Measurements from ENCODE around the gene RIN1.
"Not testable (repeated sequence)": the region's sequence is repeated elsewhere in the genome, so short reads cannot be mapped to it uniquely, and the experiment has no call there.

The RIN1 gene, protein sequence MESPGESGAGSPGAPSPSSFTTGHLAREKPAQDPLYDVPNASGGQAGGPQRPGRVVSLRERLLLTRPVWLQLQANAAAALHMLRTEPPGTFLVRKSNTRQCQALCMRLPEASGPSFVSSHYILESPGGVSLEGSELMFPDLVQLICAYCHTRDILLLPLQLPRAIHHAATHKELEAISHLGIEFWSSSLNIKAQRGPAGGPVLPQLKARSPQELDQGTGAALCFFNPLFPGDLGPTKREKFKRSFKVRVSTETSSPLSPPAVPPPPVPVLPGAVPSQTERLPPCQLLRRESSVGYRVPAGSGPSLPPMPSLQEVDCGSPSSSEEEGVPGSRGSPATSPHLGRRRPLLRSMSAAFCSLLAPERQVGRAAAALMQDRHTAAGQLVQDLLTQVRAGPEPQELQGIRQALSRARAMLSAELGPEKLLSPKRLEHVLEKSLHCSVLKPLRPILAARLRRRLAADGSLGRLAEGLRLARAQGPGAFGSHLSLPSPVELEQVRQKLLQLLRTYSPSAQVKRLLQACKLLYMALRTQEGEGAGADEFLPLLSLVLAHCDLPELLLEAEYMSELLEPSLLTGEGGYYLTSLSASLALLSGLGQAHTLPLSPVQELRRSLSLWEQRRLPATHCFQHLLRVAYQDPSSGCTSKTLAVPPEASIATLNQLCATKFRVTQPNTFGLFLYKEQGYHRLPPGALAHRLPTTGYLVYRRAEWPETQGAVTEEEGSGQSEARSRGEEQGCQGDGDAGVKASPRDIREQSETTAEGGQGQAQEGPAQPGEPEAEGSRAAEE

DNA sequence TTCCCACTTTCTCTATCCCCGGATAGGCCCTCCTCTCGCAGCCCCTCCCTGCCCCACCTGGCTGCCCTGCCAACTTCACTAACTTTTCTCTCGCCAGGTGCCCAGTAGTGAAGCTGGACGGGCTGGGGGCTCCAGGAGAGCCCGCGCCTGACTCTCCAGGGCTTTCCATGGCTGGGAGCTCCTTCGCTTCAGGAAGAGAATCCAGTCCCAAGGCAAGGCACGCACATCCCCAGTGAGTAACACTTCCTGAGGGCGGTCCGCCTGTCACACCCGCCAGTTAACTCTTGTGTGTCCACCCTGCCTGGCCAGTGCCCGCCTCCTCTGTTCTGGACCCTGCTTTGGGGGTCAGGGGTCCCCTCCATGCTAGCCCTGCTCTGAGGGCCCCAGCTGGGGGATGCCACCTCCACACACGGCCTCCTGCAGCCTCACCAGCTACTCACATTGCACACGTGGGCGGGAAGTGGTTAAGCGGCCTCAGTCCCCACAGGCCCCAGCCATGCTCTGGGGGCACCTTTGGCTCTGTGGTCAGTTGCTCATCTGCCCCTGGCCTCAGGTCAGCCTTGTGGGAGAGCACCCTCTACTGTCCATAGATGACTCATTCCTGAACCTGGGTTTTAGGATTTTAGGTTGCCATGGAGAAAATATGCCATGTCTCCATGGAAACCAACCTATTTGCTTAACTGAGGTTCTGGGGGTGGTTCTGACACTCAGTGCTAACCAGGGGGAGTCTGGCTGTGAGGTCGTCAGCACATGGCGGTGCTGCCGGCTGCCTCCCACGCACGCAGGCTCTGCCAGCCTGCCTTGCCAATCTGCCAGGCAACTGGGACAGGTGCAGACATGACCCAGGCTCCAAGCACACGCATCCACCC, at the start of gene RIN1:
TSS of gene RIN1 (minus strand) at position 201 of the 869 bp plus-strand sequence. CDS start at position 169, 32 bp downstream.
- H3K4me1 ChIP-seq (ENCODE audit: control insufficient read depth, insufficient read depth, low read length, unreplicated experiment): peaks cover 31% of the 10 kb centered on the region
- H3K4me3 ChIP-seq (ENCODE audit: low read depth, low read length): peak within 1 kb of the TSS; percentile 93
- H3K79me2 ChIP-seq (ENCODE audit: control insufficient read depth, insufficient read depth, low read length, unreplicated experiment): peaks cover 31% of the 10 kb centered on the region
- peaks cover 8% of the 10 kb centered on the region; the same call in 1 of the 2 replicates for H3K36me3 ChIP-seq (ENCODE audit: insufficient read depth, low read length)
- H3K27me3 ChIP-seq (ENCODE audit: insufficient read depth, low read length): no peaks in the 10 kb centered on the region
- no peak within 1 kb of the TSS for H2AFZ ChIP-seq (ENCODE audit: low read length, unreplicated experiment)
- H3K27ac ChIP-seq (ENCODE audit: low read depth, low read length): peak within 1 kb of the TSS; percentile 99

DNA sequence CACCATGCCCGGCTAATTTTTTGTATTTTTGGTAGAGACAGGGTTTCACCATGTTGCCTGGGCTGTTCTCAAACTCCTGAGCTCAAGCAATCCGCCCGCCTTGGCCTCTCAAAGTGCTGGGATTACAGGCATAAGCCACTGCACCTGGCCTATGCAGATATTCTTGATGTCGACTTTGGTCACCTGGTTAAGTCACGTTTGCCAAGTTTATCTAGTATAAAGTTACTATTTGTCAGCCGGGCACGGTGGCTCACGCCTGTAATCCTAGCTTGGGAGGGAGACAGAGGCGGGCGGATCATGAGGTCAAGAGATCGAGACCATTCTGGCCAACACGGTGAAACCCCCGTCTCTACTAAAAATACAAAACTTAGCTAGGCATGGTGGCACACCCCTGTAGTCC, 48.1 kb upstream of the RIN1 start:
- not testable (repeated sequence) for H3K27ac ChIP-seq (ENCODE audit: low read depth, low read length); H3K79me2 ChIP-seq (ENCODE audit: control insufficient read depth, insufficient read depth, low read length, unreplicated experiment); H3K4me3 ChIP-seq (ENCODE audit: low read depth, low read length); H2AFZ ChIP-seq (ENCODE audit: low read length, unreplicated experiment); H3K27me3 ChIP-seq (ENCODE audit: insufficient read depth, low read length); H3K4me1 ChIP-seq (ENCODE audit: control insufficient read depth, insufficient read depth, low read length, unreplicated experiment); H3K36me3 ChIP-seq (ENCODE audit: insufficient read depth, low read length)

DNA sequence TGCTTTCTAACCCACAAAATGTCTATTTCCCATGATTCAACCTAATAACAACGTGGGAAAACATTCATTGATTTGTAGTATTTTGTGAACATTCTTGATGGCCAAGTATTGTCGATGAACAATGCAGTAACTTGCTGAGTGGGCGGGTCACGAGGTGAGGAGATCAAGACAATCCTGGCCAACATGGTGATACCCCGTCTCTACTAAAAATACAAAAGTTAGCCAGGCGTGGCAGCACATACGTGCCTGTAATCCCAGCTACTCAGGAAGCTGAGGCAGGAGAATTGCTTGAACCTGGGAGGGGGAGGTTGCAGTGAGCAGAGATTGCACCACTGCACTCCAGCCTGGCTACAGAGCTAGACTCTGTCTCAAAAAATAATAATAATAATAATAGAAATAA, 44.0 kb upstream of the RIN1 start:
- H3K36me3 ChIP-seq (ENCODE audit: insufficient read depth, low read length); H3K4me3 ChIP-seq (ENCODE audit: low read depth, low read length); H3K27ac ChIP-seq (ENCODE audit: low read depth, low read length); H3K79me2 ChIP-seq (ENCODE audit: control insufficient read depth, insufficient read depth, low read length, unreplicated experiment); H2AFZ ChIP-seq (ENCODE audit: low read length, unreplicated experiment); H3K27me3 ChIP-seq (ENCODE audit: insufficient read depth, low read length); H3K4me1 ChIP-seq (ENCODE audit: control insufficient read depth, insufficient read depth, low read length, unreplicated experiment): not testable (repeated sequence)

DNA sequence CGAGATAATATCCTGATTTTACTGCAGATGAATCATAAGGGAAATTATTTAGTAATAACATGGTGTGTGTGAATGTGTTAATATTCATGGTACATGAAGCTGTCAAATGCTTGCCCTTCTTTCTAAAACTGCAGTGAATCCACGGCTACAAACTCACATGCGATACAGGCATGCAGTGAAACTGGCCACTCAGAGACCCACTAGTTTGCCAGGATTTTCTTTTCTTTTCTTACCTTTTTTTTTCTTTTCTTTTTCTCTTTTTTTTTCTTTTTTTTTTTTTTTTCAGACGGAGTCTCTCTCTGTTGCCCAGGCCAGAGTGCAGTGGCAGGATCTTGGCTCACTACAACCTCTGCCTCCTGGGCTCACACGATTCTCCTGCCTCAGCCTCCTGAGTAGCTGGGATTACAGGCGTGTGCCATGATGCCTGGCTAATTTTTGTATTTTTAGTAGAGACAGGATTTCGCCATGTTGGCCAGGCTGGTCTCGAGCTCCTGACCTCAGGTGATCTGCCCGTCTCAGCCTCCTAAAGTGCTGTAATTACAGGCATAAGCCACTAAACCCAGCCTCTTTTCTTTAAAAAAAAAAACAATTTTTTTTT, 37.6 kb upstream of the RIN1 start:
- H3K27ac ChIP-seq (ENCODE audit: low read depth, low read length); H3K4me3 ChIP-seq (ENCODE audit: low read depth, low read length): not testable (repeated sequence)

DNA sequence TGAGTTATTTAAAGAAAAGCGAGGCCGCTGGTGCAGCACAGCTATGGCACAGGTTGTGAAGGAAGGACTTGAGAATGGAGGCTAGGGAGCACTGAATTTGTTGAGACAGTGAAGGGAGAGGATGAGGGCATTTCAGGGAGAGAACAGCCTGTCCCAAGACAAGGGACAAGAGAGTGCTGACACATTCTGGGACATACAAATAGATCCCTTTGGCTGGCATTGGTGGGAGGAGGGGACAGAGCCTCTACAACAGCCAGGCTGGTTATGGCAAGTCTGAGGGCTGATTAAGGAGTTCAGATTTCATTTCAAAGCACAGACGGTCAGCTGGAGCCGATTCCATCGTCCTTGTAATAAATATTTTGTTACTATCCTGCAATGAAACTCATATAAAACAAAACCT, 37.0 kb upstream of the RIN1 start:
- Histone ChIP-seq H2AFZ (ENCODE audit: low read length, unreplicated experiment) (no peak overlapping the region), H3K4me1 (ENCODE audit: control insufficient read depth, insufficient read depth, low read length, unreplicated experiment) (peaks cover 25% of the 10 kb centered on the region), H3K27ac (ENCODE audit: low read depth, low read length) (no peak overlapping the region), H3K4me3 (ENCODE audit: low read depth, low read length) (no peak overlapping the region), H3K79me2 (ENCODE audit: control insufficient read depth, insufficient read depth, low read length, unreplicated experiment) (no peaks in the 10 kb centered on the region), H3K36me3 (ENCODE audit: insufficient read depth, low read length) (no peaks in the 10 kb centered on the region), H3K27me3 (ENCODE audit: insufficient read depth, low read length) (peaks cover 7% of the 10 kb centered on the region)

More for the DNA sequence above, 37.6 kb upstream of the RIN1 start:
- H3K79me2 ChIP-seq (ENCODE audit: control insufficient read depth, insufficient read depth, low read length, unreplicated experiment); H2AFZ ChIP-seq (ENCODE audit: low read length, unreplicated experiment); H3K27me3 ChIP-seq (ENCODE audit: insufficient read depth, low read length); H3K36me3 ChIP-seq (ENCODE audit: insufficient read depth, low read length): not testable (repeated sequence)
- peaks cover 25% of the 10 kb centered on the region for H3K4me1 ChIP-seq (ENCODE audit: control insufficient read depth, insufficient read depth, low read length, unreplicated experiment)

DNA sequence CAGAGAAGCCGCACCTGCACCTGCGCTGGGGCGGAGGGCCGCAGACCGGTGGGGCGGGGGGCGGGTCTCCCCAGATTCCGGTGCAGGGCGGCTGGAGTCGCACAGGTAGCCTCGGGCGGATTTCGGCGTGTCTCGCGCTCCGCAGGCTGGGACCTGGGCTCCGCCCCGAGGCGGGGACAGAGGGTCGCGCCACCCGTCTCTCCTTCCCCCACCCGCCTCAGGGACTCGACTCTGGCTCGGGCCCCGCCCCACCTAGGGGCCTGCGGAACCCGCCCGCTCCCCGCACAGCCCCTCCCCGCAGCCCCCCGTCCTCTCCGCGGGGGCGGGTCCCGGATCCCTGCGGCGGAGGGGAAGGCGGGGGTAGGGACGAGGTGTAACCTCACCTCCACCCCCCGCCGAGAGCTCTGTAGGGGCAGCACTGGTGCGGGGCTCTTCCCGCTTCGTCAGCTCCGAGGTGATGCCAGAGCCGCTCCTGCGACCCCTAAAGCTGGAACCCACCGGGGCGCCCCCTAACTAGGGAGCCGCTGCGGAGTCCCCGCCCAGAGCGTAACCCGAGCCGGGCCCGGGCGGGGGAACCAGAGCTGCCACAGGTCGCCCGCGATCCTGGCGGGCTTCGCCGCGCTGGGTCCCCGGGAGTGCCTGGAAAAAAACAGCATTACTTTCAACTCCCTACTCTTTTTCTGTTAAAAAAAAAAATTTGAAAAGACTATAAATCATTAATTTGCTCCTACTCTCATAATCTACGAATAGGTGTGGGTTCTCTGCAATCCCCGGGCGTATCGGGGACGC, 35.6 kb upstream of the RIN1 start, which contains the start of gene SLC29A2:
TSS of gene SLC29A2 (minus strand) at position 134 of the 789 bp plus-strand sequence. CDS start 169 bp downstream, outside the sequence.
- H3K36me3 ChIP-seq (ENCODE audit: insufficient read depth, low read length): no peaks in the 10 kb centered on the region
- peak within 1 kb of the TSS; percentile 84 for H2AFZ ChIP-seq (ENCODE audit: low read length, unreplicated experiment)
- peak within 1 kb of the TSS; percentile 90 for H3K4me3 ChIP-seq (ENCODE audit: low read depth, low read length)
- no peak within 1 kb of the TSS for H3K27ac ChIP-seq (ENCODE audit: low read depth, low read length)
- H3K4me1 ChIP-seq (ENCODE audit: control insufficient read depth, insufficient read depth, low read length, unreplicated experiment): peaks cover 25% of the 10 kb centered on the region
- H3K27me3 ChIP-seq (ENCODE audit: insufficient read depth, low read length): peaks cover 7% of the 10 kb centered on the region
- H3K79me2 ChIP-seq (ENCODE audit: control insufficient read depth, insufficient read depth, low read length, unreplicated experiment): no peaks in the 10 kb centered on the region

DNA sequence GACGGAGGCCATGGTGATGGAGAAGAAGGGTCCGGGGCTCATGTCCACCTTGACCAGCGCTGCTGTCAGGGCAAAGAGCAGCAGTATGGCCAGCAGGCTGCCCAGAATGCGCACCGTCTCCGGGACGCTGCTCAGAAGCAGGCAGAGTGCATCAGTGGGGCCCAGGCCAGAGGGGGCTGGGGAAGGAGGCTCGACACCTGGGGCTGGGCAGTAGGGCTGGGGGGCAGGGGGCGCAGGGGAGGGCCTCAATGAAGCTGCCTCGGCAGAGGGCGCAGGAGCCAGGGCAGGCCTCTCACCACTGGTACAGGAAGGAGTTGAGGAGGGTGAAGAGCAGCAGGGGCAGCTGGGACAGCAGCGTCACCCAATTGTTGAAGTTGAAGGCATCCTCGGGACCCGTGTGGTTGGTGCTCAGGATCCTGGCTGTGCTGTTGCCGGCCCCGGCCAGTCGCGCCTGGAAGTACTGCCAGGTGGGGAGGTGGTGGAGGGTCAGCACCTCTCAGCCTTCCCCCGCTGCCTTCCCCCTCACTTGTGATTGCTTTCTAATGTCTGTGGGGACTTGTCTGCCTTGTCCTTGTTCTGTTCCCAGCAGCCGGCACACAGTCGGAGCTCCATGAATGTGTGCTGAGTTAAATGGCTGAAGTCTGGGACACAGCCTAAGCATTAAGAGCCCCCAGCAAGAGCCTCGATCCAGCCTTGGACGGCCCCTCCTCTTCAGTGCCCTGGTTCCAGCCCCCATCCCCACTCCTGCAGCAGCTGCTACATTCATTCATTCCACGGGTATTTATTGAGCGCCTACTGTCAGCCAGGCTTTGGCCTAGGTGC, 33.0 kb upstream of the RIN1 start:
- no peak overlapping the region for H2AFZ ChIP-seq (ENCODE audit: low read length, unreplicated experiment)
- peaks cover 7% of the 10 kb centered on the region for H3K27me3 ChIP-seq (ENCODE audit: insufficient read depth, low read length)
- peaks cover 25% of the 10 kb centered on the region for H3K4me1 ChIP-seq (ENCODE audit: control insufficient read depth, insufficient read depth, low read length, unreplicated experiment)
- H3K4me3 ChIP-seq (ENCODE audit: low read depth, low read length): no peak overlapping the region
- H3K27ac ChIP-seq (ENCODE audit: low read depth, low read length): no peak overlapping the region
- H3K79me2 ChIP-seq (ENCODE audit: control insufficient read depth, insufficient read depth, low read length, unreplicated experiment): no peaks in the 10 kb centered on the region
- H3K36me3 ChIP-seq (ENCODE audit: insufficient read depth, low read length): no peaks in the 10 kb centered on the region

DNA sequence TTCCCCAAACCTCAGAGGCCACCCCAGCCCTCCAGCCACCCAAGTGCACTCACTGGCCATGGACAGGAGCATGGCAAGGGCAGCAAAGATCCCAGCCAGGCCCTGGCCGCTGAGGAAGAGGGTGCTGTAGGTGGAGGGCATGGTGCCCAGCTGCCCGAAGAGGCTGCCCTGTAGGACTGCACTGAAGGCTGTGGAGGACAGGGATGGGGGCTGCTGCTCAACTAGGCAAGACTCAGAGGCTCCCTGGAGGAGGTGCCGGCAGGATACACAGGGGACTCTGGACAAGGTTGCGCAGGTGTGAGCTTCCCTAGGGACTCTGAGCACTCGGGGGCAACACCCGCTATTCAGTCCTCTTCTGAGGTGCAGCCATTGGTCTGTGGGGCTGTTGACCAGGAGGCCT, 32.2 kb upstream of the RIN1 start:
- Histone ChIP-seq H3K27me3 (ENCODE audit: insufficient read depth, low read length) (peaks cover 7% of the 10 kb centered on the region), H3K4me3 (ENCODE audit: low read depth, low read length) (no peak overlapping the region), H3K36me3 (ENCODE audit: insufficient read depth, low read length) (no peaks in the 10 kb centered on the region), H3K27ac (ENCODE audit: low read depth, low read length) (no peak overlapping the region), H3K4me1 (ENCODE audit: control insufficient read depth, insufficient read depth, low read length, unreplicated experiment) (peaks cover 25% of the 10 kb centered on the region), H3K79me2 (ENCODE audit: control insufficient read depth, insufficient read depth, low read length, unreplicated experiment) (no peaks in the 10 kb centered on the region), H2AFZ (ENCODE audit: low read length, unreplicated experiment) (no peak overlapping the region)
